WI38 (cell line): Measurements from ENCODE around the gene SOHLH1.

ENCODE experiments used
- H3K4me3 ChIP-seq: 2 replicates; pipeline ENCODE4 v1.5.1; 2011; ENCODE audit warnings: low read depth, mild to moderate bottlenecking, control low read depth, low read length
- CTCF ChIP-seq: IDR thresholded peaks from 2 replicates; pipeline ENCODE4 v1.5.1; 2012; ENCODE audit warnings: low read depth, mild to moderate bottlenecking, control low read depth, low read length

The SOHLH1 gene

DNA sequence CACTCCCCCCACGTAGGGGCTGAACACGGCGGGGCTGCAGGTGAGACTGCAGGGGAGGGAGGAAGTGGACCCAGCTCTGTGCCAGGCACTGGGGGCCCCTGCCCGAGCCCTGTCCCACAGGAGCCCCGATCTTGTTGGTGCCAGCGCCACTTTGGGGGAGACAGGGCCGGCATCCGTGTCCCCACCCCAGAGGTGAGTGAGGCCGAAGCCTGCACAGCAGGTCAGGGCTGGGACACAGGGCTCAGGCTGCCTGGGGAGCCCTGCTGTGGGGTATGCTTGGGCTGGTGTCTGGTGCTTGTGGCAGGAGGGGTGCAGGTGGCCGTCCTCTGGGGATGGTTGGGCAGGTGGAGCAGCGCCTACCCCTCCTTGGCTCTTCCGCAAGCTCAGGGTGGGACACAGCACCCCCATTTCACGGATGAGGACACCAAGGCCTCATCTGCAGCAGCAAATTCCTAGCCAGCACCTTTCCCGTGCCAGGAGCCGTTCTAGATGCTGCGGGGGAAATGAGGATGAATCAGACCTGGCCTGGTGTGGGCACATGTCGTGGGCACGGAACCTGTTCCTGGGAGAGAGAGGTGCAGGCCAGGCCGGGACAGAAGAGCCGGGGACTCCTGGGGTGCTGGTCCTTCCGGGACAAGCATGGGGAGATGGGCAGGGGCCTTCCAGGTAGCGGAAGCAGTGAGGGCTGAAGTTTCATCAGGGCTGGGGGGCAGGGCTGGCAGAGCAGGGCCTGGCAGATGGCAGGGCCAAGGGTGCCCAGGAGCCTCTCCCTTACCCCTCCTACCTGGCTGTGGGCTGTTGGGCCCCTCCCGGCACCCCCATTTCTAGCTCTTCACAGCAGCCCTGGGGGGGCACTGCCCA lies 37.9 kb upstream of the SOHLH1 start:
- no peak overlapping the region for H3K4me3 ChIP-seq
- TF ChIP-seq CTCF: no peak

- no peak for TF ChIP-seq CTCF
- no peak overlapping the region for H3K4me3 ChIP-seq
These were observed 37.1 kb upstream of the SOHLH1 start for GRCh38 chr9:135736272-135736978.

DNA sequence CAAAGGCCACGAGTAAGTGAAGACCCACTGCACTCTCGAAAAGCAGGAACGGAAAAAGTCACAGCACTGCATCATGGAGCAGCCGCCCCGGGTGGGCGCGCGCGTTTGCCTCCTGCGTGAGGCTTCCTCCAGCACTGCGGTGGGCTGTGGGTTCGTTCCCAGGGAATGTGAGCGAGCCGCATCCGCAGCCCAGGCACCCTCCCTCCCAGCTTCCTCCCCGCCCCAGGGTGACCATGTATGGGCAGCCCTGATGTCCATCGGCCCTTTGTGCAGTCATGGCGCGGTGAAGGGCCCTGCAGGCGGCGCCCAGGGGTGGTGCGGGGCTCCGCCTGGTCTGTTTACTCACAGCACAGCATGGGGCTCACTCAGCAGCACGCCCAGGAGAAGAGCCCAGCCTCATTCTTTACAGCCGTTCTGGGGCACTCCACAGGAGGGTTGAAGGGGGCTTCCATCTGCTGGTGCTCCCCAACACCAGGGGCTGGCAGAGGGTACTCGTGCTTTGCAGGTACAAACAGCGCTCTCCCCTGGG lies 35.4 kb upstream of the SOHLH1 start:
- H3K4me3 ChIP-seq: no peak overlapping the region
- no peak for TF ChIP-seq CTCF

GRCh38 chr9:135732569-135733257 lies 33.4 kb upstream of the SOHLH1 start:
- TF ChIP-seq CTCF: no peak
- H3K4me3 ChIP-seq: no peak overlapping the region

DNA sequence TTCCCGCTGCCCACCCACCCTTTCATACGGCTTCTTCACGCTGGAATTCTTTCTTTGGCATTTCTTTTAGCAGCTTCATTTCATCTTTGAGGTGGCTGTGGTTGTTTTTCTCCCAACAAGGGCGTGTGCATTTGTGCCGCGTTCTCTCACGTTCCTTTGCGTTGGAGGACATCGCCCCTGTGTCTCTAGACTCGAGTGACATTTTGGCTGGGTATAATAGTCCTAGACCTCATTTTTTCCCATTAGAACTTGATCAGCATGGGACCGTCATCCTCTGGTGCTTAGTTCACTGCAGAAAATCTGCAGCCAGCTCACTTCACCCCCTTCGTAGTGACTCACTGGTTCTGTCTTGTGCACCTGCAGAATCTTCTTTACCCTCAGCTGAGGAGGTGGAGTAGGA lies 32.2 kb upstream of the SOHLH1 start:
- TF ChIP-seq CTCF: no peak
- H3K4me3 ChIP-seq: no peak overlapping the region

- H3K4me3 ChIP-seq: no peak overlapping the region
- no peak for TF ChIP-seq CTCF
These were observed 30.2 kb upstream of the SOHLH1 start for GRCh38 chr9:135729480-135729879.
